ENCODE measurements around the gene PAQR5.
"Not testable (repeated sequence)": the region's sequence is repeated elsewhere in the genome, so short reads cannot be mapped to it uniquely, and the experiment has no call there.

PAQR5 gene

DNA sequence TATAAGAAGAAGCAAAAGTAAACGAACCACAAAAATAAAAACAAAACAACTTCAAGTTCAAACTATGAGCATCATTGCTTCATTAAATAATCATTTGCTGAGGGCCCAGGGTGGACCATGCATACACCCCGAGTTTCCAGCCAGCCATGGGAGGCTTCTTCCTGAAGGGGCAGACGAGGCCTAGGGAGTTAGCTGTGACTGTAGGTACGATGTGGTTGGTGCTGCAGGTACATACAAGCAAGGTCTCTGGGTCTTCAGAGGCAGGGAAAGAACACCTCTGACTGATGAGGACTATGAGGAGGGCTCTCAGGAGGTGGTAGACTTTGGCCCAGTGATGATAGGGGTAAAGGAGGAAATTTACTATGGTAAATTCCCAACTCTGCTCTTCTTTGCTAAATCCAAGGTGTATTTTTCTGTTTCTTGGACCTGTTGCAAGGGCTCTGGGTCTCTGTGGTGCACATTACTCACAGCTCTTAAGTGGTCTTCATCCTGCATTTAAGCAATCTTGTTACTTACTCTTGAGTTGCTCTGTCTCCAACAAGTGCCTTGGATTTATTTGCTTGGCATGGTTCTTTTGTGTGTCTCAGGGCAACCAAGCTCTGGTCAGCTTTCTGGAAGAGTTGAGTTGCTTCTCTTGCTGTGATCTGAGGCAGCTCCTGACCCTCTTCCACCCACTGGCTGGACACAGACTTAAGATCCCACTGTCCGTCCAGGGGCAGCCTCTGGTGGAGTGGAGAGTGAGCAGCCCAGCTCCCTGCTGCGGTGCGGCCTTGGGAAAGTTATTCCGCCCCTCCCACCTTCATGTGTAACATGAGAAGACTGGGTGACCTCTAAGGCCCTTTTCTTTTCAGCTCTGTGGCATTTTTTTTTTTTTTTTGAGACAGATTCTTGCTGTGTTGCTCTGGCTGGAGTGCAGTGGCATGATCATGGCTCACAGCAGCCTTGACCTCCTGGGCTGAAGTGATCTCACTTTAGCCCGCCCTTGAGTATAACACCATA, 59.4 kb downstream of the PAQR5 start:
- peak; percentile 74 for DNase-seq (ENCODE audit: low read depth)

GRCh38 chr15:69358850-69359249, 60.1 kb downstream of the PAQR5 start:
- DNase-seq (ENCODE audit: low read depth), result no peak

DNA sequence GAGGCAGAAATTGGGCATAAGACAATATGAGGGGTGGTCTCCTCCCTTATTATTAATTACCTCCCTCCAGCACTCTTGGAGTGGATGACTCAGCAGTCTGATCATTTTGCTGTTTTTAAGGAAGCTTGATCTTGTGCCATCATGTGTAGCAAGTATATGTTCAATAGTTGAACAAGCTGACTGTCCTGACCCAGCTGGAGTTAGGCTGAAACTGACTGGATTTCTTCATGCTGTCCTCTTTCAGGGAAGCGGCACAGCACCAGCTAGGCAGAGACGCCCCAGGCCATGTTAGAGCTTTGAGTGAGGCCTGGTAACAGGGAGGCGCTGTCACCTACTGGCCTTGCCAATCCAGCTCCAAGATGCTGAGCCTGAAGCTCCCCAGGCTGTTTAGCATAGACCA, 61.0 kb downstream of the PAQR5 start:
- DNase-seq (ENCODE audit: low read depth), result peak; percentile 20

- no peak for DNase-seq (ENCODE audit: low read depth)
Measured at GRCh38 chr15:69360642-69361041, 61.9 kb downstream of the PAQR5 start.

DNA sequence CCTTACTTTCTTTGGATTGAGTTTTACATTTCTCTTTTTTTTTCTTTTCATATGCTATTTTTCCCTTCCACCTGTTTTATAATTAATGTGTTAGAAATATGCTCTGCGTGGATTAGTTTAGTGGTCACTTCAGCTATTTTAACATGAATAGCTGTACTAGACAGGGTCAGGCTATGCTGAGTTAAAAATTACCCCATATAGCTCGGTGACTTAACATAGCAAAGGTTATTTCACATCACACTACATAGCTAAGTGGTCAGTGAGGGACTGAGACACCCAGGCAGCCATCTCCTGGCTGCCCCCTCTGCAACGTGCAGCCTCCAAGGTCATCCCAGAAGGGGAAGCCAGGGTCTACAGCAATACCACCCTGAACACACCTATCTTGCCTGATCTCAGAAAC, 68.5 kb downstream of the PAQR5 start:
- no peak for DNase-seq (ENCODE audit: low read depth)

GRCh38 chr15:69369631-69370030, 70.9 kb downstream of the PAQR5 start:
- DNase-seq (ENCODE audit: low read depth), result no peak

- no peak for DNase-seq (ENCODE audit: low read depth)
Measured at GRCh38 chr15:69373406-69373805, 74.7 kb downstream of the PAQR5 start.

- no peak for DNase-seq (ENCODE audit: low read depth)
Measured at GRCh38 chr15:69375151-69375790, 76.6 kb downstream of the PAQR5 start.

GRCh38 chr15:69377216-69377970, 78.7 kb downstream of the PAQR5 start:
- no peak for DNase-seq (ENCODE audit: low read depth)

- DNase-seq (ENCODE audit: low read depth), result peak; percentile 41
Measured at GRCh38 chr15:69380100-69380725, 81.5 kb downstream of the PAQR5 start.

DNA sequence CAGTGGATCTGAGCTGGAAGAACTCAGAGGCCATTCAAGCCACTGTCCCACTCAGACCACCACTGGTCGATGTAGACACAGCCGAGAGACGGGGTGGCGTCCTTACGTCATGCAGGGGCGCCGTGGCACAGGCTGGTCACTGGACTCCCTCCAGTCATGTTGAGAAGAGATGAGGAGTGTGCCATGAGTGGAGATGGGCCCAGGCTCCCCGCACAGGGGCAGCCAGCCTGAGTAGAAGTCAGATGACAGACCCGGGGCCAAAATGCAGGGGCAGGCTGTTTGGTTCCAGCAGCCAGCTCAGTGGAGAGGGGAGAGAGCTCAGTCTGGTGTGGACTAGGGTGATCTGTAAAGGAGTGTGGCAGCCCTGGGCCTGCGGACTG, 82.0 kb downstream of the PAQR5 start:
- DNase-seq (ENCODE audit: low read depth), result no peak

DNA sequence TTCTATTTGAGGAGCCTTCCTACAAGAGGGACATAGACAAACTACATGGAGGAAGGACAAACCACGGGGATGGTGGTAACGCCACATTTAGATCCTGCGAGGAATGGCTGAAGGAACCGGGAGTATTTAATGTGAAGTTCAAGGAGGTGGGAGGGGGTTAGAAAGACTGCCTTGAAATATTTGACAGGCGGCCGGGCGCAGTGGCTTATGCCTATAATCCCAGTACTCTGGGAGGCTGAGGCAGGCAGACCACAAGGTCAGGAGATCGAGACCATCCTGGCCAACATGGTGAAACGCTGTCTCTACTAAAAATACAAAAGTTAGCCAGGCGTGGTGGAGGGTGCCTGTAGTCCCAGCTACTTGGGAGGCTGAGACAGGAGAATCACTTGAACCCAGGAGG, 83.5 kb downstream of the PAQR5 start:
- DNase-seq (ENCODE audit: low read depth), result not testable (repeated sequence)

DNA sequence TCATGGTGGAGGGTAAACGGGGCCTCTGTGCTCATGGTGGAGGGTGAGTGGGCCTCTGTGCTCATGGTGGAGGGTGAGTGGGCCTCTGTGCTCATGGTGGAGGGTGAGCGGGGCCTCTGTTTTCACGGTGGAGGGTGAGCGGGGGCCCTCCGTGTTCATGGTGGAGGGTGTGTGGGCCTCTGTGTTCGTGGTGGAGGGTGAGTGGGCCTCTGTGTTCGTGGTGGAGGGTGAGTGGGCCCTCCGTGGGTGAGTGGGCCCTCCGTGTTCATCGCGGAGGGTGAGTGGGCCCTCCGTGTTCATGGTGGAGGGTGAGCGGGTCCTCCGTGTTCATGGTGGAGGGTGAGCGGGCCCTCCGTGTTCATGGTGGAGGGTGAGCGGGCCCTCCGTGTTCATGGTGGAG, 85.4 kb downstream of the PAQR5 start:
- not testable (repeated sequence) for DNase-seq (ENCODE audit: low read depth)

GRCh38 chr15:69384626-69385598, 86.2 kb downstream of the PAQR5 start:
- DNase-seq (ENCODE audit: low read depth), result no peak

DNA sequence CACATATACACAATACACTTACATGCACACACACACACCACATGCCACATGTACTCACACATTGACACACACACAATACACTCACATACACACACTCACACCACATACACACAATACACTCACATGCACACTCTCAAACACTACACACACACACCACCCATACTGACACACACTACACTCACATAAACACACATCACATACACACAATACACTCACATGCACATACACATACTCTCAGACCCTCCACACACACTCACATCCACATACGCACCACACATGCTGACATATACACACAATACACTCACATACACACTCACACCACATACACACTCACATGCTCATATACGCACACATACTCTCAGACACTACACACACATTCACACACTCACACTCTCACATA, 87.1 kb downstream of the PAQR5 start:
- no peak for DNase-seq (ENCODE audit: low read depth)

DNA sequence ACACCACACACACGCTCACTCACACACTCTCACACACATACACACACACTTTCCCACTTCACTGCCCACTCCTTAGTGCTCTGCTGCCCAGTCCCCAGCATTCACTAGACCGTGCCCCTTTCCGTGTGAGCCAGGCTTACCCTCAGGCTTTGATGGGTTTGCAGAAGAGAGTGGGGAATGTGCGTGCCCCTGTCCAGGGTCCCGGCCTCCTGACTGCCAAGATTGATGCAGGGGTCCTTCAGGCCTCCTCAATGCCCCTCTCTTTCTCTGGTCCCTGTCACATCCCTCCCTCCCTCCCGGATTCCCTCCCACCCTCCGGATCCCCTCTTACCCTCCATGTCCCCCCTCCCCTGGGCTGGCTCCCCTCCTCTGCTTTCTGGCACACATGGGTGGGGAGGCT, 87.6 kb downstream of the PAQR5 start:
- DNase-seq (ENCODE audit: low read depth), result no peak

GRCh38 chr15:69388260-69388705, 89.6 kb downstream of the PAQR5 start:
- DNase-seq (ENCODE audit: low read depth), result peak; percentile 86

DNA sequence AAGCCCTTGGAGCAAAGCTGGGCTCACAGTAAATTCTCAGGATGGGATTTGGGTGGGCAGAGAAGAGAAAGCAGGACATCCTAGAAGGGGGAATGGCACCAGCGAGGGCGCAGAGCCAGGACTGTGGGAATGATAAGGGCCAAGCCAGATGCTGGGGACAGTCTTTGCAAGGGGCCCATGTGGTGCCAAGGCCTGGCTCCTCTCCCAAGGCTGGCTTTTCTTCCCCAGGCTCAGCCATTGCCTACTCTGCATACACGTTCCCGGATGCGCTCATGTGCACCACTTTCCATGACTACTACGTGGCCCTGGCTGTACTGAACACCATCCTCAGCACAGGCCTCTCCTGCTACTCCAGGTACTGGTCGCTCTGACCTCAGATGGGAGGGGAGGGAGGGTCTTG, 90.7 kb downstream of the PAQR5 start:
- DNase-seq (ENCODE audit: low read depth), result no peak

DNA sequence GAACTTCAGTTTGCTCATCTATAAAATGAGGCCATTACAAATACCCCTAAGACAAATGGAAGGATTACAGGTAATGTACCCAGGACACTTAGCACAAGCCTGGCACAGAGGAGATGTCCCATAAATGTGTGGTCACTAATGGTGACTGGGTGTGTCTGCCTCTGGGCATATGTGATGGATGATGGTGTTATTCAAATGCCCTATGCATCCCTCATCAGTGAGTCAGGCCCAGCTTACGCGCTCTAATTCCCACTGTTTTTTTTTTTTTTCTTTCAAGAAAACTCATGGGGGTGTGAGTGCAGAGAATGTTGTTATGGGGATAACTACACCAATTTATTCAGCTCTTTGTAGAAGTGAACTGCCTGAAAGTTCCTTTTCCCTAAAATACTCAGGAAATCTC, 91.9 kb downstream of the PAQR5 start:
- DNase-seq (ENCODE audit: low read depth), result peak; percentile 92

DNA sequence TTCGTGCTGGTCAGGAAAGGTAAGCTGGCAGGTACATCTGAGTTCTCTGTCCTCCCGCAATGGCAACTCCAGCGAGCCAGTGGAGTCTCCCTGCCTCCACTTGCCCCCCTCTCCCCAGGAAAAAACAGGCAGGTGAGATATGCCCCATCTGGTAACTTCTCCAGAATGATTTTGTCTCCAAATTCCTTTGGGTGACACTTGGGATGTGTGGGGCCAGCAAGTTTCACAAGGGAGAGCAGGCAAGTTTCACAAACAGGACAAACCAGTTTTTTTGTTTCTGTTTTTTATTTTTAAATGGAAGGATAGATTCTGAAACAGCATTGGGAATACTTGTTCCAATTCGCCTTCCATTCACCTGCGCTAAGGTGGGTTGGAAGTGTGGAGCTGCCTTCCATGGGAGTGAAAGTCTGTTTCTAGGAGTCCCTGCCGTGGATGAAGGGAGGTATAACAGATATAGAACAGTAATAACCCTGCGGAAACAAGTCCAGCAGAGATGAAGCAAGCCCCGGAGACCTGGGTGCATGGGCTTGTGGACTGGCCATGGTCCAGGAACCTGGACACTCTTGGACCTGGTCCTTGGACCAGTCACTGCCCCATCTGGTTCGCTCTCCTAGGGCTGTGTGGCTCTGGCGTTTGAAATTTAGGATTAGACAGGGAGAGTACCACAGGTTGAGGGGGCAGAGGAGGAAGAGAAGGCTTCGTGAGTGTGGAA, 92.5 kb downstream of the PAQR5 start:
- no peak for DNase-seq (ENCODE audit: low read depth)
